Liver (tissue), 3 donors: ENCODE results near the gene TMPRSS11F.

Experiments
- JUND ChIP-seq, 2 donors: IDR thresholded peaks; 2 replicates each; pipeline ENCODE4 v1.6.1; 2016; ENCODE audit warnings: antibody characterized with exemption in 2 of 2
- TF ChIP-seq, protein P1 (sequence below): fragments of 150-350 bp; IDR thresholded peaks from 2 replicates; pipeline ENCODE4 v1.5.1; 2017; ENCODE audit warnings: improper control_type of control experiment, low read depth, low read length; ENCODE audit not compliant: missing input control
- TF ChIP-seq, protein P2 (sequence below): IDR thresholded peaks from 2 replicates; pipeline ENCODE4 v1.6.1; 2016; ENCODE audit warnings: antibody characterized with exemption
- TF ChIP-seq, protein P3 (sequence below): IDR thresholded peaks from 2 replicates; pipeline ENCODE4 v1.6.1; 2016; ENCODE audit warnings: antibody characterized with exemption, mild to moderate bottlenecking
- donor health status: healthy.
- donor health status: healthy.

DNA sequence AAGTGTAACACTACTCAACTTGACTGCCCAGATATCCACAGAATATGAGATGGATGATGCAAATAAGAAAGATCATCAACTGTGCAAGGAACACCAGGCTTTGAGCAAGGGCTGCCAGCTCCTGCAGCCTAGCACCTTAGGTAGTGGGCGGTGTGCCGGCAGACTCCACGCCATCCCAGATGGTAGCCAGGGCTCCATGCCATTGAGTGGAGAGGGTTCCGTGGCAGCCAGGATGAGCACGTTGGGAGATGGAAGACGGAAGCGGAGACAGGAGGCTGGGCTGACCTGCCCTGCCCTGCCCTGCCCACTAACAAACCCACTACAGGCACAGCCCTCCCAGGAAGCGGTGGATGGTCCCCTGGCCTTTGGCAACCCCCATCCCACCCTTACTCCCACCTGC lies 51.9 kb downstream of the TMPRSS11F start:
- TF ChIP-seq, protein P1, sequence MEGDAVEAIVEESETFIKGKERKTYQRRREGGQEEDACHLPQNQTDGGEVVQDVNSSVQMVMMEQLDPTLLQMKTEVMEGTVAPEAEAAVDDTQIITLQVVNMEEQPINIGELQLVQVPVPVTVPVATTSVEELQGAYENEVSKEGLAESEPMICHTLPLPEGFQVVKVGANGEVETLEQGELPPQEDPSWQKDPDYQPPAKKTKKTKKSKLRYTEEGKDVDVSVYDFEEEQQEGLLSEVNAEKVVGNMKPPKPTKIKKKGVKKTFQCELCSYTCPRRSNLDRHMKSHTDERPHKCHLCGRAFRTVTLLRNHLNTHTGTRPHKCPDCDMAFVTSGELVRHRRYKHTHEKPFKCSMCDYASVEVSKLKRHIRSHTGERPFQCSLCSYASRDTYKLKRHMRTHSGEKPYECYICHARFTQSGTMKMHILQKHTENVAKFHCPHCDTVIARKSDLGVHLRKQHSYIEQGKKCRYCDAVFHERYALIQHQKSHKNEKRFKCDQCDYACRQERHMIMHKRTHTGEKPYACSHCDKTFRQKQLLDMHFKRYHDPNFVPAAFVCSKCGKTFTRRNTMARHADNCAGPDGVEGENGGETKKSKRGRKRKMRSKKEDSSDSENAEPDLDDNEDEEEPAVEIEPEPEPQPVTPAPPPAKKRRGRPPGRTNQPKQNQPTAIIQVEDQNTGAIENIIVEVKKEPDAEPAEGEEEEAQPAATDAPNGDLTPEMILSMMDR, result no peak
- TF ChIP-seq, protein P2, sequence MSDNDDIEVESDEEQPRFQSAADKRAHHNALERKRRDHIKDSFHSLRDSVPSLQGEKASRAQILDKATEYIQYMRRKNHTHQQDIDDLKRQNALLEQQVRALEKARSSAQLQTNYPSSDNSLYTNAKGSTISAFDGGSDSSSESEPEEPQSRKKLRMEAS, result no peak
- no peak for TF ChIP-seq JUND (IDR thresholded peaks at IDR 0.05)
- TF ChIP-seq, protein P3, sequence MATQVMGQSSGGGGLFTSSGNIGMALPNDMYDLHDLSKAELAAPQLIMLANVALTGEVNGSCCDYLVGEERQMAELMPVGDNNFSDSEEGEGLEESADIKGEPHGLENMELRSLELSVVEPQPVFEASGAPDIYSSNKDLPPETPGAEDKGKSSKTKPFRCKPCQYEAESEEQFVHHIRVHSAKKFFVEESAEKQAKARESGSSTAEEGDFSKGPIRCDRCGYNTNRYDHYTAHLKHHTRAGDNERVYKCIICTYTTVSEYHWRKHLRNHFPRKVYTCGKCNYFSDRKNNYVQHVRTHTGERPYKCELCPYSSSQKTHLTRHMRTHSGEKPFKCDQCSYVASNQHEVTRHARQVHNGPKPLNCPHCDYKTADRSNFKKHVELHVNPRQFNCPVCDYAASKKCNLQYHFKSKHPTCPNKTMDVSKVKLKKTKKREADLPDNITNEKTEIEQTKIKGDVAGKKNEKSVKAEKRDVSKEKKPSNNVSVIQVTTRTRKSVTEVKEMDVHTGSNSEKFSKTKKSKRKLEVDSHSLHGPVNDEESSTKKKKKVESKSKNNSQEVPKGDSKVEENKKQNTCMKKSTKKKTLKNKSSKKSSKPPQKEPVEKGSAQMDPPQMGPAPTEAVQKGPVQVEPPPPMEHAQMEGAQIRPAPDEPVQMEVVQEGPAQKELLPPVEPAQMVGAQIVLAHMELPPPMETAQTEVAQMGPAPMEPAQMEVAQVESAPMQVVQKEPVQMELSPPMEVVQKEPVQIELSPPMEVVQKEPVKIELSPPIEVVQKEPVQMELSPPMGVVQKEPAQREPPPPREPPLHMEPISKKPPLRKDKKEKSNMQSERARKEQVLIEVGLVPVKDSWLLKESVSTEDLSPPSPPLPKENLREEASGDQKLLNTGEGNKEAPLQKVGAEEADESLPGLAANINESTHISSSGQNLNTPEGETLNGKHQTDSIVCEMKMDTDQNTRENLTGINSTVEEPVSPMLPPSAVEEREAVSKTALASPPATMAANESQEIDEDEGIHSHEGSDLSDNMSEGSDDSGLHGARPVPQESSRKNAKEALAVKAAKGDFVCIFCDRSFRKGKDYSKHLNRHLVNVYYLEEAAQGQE, result no peak
